Stimulated activated CD8-positive, alpha-beta memory T cell treated with anti-CD3 and anti-CD28 coated beads, Interleukin-4, amount 100 ng/mL, for 4 hours (primary cell): ENCODE measurements around the gene KRTAP10-7.
A peak's percentile ranks its signal among the peaks of the same experiment; 100 is the strongest.
"Not testable (repeated sequence)": the region's sequence is repeated elsewhere in the genome, so short reads cannot be mapped to it uniquely, and the experiment has no call there.

Experiments
- DNase-seq, 2 donors: peaks; one replicate each; pipeline ENCODE4 v3.0.0-alpha.2; 2020; ENCODE audit warnings: low read depth in 2 of 2, low spot score in 1 of 2

Gene KRTAP10-7

GRCh38 chr21:44609193-44609592, 8.8 kb downstream of the KRTAP10-7 start:
- DNase-seq, result no peak

- DNase-seq, result not testable (repeated sequence)
Measured at GRCh38 chr21:44610157-44610843, 9.9 kb downstream of the KRTAP10-7 start.

- DNase-seq, result no peak
Measured at GRCh38 chr21:44611551-44611950, 11.2 kb downstream of the KRTAP10-7 start.

- DNase-seq, result no peak
Measured at GRCh38 chr21:44612029-44612486, 11.7 kb downstream of the KRTAP10-7 start, which contains the start of gene KRTAP10-8. Gene KRTAP10-8, plus strand, starts transcription at chr21:44612079. Its CDS starts 22 bp downstream, at chr21:44612101.

- DNase-seq, result no peak
Measured at GRCh38 chr21:44612669-44613229, 12.4 kb downstream of the KRTAP10-7 start.

GRCh38 chr21:44613386-44614155, 13.2 kb downstream of the KRTAP10-7 start:
- DNase-seq, result no peak

GRCh38 chr21:44614161-44614631, 13.8 kb downstream of the KRTAP10-7 start:
- DNase-seq, result no peak

- no peak for DNase-seq
Measured at GRCh38 chr21:44614961-44615391, 14.6 kb downstream of the KRTAP10-7 start.

GRCh38 chr21:44615466-44615865, 15.1 kb downstream of the KRTAP10-7 start:
- DNase-seq, result no peak

GRCh38 chr21:44615911-44616590, 15.7 kb downstream of the KRTAP10-7 start:
- DNase-seq, result no peak

GRCh38 chr21:44616591-44616926, 16.2 kb downstream of the KRTAP10-7 start:
- DNase-seq, result no peak

- DNase-seq, result no peak
Measured at GRCh38 chr21:44617071-44617501, 16.7 kb downstream of the KRTAP10-7 start.

- DNase-seq, result no peak
Measured at GRCh38 chr21:44618504-44618903, 18.1 kb downstream of the KRTAP10-7 start.

- peak; percentile 31 to 38 for DNase-seq
Measured at GRCh38 chr21:44618909-44619308, 18.5 kb downstream of the KRTAP10-7 start.

GRCh38 chr21:44619886-44620285, 19.5 kb downstream of the KRTAP10-7 start:
- DNase-seq, result no peak

GRCh38 chr21:44623575-44623974, 23.2 kb downstream of the KRTAP10-7 start:
- DNase-seq, result no peak

GRCh38 chr21:44625756-44626155, 25.4 kb downstream of the KRTAP10-7 start:
- no peak for DNase-seq

GRCh38 chr21:44626262-44626661, 25.9 kb downstream of the KRTAP10-7 start:
- no peak for DNase-seq

GRCh38 chr21:44626673-44627143, 26.3 kb downstream of the KRTAP10-7 start, which contains the start of gene KRTAP10-9:
Gene KRTAP10-9, plus strand, starts transcription at chr21:44627093. Its CDS starts 79 bp downstream, at chr21:44627172.
- no peak for DNase-seq

- DNase-seq, result not testable (repeated sequence)
Measured at GRCh38 chr21:44627181-44627822, 26.9 kb downstream of the KRTAP10-7 start.
